Natural killer cell (primary cell): ENCODE measurements around the gene NDUFA3. TPM values are rescaled to one million over a fixed set of nuclear protein-coding genes. Genes with fewer than 3 reads are reported as not detected.
A peak's percentile ranks its signal among the peaks of the same experiment; 100 is the strongest.

ENCODE experiments used
- ATAC-seq, 3 donors: fragments of 150-1000 bp in 2 of 3; fragments of 200-7000 bp in 1 of 3; cut with Tn5 transposase; 1 replicate in 1 of 3; 2 replicates in 2 of 3; pipeline ENCODE4 v1.10.0; 2021; ENCODE audit warnings: mild to moderate bottlenecking in 2 of 3, moderate library complexity in 2 of 3
- DNase-seq, 2 donors: peaks; one replicate each; pipeline versions ENCODE4 v3.0.0 to v3.0.0-alpha.2; 2013 to 2021; ENCODE audit warnings: mixed read lengths in 1 of 2
- H3K27ac ChIP-seq: one replicate; pipeline ENCODE4 v1.5.1; 2013; ENCODE audit warnings: mild to moderate bottlenecking, low read length
- H3K27me3 ChIP-seq: one replicate; pipeline ENCODE4 v1.6.1; 2013; ENCODE audit warnings: low read length; ENCODE audit not compliant: control insufficient read depth, insufficient read depth
- H3K36me3 ChIP-seq: one replicate; pipeline ENCODE4 v1.6.1; 2013; ENCODE audit warnings: low read length; ENCODE audit not compliant: control insufficient read depth, insufficient read depth
- H3K4me1 ChIP-seq: one replicate; pipeline ENCODE4 v1.6.1; 2013; ENCODE audit warnings: low read length; ENCODE audit not compliant: control insufficient read depth, insufficient read depth
- H3K4me3 ChIP-seq: one replicate; pipeline ENCODE4 v1.5.1; 2013; ENCODE audit warnings: low read length
- H3K9me3 ChIP-seq: one replicate; pipeline ENCODE4 v1.6.1; 2013; ENCODE audit warnings: low read length; ENCODE audit not compliant: control insufficient read depth, insufficient read depth
- H3K27ac Mint-ChIP-seq, 2 donors: one replicate each; pipeline ENCODE4 v1.8.0; 2022; ENCODE audit warnings: mild to moderate bottlenecking in 2 of 2, mixed read lengths in 2 of 2, moderate library complexity in 1 of 2
- H3K27me3 Mint-ChIP-seq, 2 donors: one replicate each; pipeline ENCODE4 v1.8.0; 2022; ENCODE audit warnings: low read depth in 2 of 2, mixed read lengths in 2 of 2
- H3K36me3 Mint-ChIP-seq: one replicate; pipeline ENCODE4 v1.8.0; 2022; ENCODE audit warnings: mixed read lengths
- H3K4me1 Mint-ChIP-seq, 2 donors: one replicate each; pipeline ENCODE4 v1.8.0; 2022; ENCODE audit warnings: mixed read lengths in 2 of 2
- H3K4me3 Mint-ChIP-seq: one replicate; pipeline ENCODE4 v1.8.0; 2022; ENCODE audit warnings: mild to moderate bottlenecking, moderate library complexity, mixed read lengths
- H3K9me3 Mint-ChIP-seq, 2 donors: one replicate each; pipeline ENCODE4 v1.8.0; 2022; ENCODE audit warnings: mixed read lengths in 2 of 2
- WGBS: methylation state at CpG from one replicate; pipeline ENCODE4 v1.1.7; 2013; ENCODE audit warnings: missing lambda C conversion rate; ENCODE audit not compliant: insufficient coverage; 5-methylcytosine and 5-hydroxymethylcytosine counted together
- intact Hi-C: fragments of 100-400 bp; cut with micrococcal nuclease; formaldehyde crosslinking; loops from one replicate; pipeline ENCODE4 v1.14.2; 2022
- total RNA-seq, 4 donors: library from RNA; stranded (reverse); fragments of 120-200 nt in 1 of 4; gene quantifications; one replicate each; pipeline versions ENCODE4 v1.2.3 to v1.2.4, GENCODE V29; 2013 to 2022
- TF ChIP-seq, protein P1 (sequence below): fragments of 200-600 bp; IDR thresholded peaks from one replicate; pipeline ENCODE4 v1.8.0; 2022; ENCODE audit warnings: antibody characterized with exemption

NDUFA3 gene
- total RNA-seq, 3 donors from 2014 or later (not counting 1 experiment from before 2014, with no cell fraction given) = 48.4 to 91.9 (median 71.4) TPM

DNA sequence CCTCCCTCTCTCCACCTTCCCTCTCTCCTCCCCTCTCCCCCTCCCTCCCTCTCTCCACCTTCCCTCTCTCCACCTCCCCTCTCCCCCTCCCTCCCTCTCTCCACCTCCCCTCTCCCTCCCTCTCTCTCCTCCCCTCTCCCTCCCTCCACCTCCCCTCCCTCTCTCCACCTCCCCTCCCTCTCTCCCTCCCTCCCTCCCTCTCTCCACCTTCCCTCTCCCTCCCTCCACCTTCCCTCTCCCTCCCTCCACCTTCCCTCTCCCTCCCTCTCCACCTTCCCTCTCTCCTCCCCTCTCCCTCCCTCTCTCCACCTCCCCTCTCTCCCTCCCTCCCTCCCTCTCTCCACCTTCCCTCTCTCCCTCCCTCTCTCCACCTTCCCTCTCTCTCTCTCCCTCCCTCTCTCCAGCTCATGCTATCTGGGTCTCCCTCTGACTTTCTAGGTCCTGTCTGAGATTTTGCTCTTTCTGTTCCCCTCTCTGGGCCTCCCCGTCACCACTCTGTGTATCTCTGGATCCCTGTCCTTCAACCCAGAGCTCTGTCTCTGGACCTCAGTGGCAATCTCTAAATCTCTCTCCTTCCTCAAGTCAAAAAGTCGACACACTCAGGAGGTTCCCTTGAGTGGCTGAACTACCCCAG is 31.4 kb downstream of the NDUFA3 start:
- Histone ChIP-seq H3K4me3 (no peak overlapping the region), H3K27me3 (no peaks in the 10 kb centered on the region), H3K27ac (no peak overlapping the region), H3K4me1 (peaks cover 24% of the 10 kb centered on the region), H3K36me3 (peaks cover 18% of the 10 kb centered on the region), H3K9me3 (peaks cover 3% of the 10 kb centered on the region)
- no peak for DNase-seq
- Mint-ChIP-seq H3K4me1 (peaks cover 22 to 30% of the 10 kb centered on the region in 2 donors), H3K36me3 (no peaks in the 10 kb centered on the region), H3K27me3 (no peaks in the 10 kb centered on the region), H3K4me3 (no peak overlapping the region), H3K27ac (peak overlapping the region; percentile 71 to 78), H3K9me3 (no peaks in the 10 kb centered on the region)
- ATAC-seq = no peak
- intact Hi-C loops = no loop called here
- TF ChIP-seq, protein P1, sequence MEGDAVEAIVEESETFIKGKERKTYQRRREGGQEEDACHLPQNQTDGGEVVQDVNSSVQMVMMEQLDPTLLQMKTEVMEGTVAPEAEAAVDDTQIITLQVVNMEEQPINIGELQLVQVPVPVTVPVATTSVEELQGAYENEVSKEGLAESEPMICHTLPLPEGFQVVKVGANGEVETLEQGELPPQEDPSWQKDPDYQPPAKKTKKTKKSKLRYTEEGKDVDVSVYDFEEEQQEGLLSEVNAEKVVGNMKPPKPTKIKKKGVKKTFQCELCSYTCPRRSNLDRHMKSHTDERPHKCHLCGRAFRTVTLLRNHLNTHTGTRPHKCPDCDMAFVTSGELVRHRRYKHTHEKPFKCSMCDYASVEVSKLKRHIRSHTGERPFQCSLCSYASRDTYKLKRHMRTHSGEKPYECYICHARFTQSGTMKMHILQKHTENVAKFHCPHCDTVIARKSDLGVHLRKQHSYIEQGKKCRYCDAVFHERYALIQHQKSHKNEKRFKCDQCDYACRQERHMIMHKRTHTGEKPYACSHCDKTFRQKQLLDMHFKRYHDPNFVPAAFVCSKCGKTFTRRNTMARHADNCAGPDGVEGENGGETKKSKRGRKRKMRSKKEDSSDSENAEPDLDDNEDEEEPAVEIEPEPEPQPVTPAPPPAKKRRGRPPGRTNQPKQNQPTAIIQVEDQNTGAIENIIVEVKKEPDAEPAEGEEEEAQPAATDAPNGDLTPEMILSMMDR = no peak
- 75% methylated on average over 2 of the region's 2 CpGs for WGBS

DNA sequence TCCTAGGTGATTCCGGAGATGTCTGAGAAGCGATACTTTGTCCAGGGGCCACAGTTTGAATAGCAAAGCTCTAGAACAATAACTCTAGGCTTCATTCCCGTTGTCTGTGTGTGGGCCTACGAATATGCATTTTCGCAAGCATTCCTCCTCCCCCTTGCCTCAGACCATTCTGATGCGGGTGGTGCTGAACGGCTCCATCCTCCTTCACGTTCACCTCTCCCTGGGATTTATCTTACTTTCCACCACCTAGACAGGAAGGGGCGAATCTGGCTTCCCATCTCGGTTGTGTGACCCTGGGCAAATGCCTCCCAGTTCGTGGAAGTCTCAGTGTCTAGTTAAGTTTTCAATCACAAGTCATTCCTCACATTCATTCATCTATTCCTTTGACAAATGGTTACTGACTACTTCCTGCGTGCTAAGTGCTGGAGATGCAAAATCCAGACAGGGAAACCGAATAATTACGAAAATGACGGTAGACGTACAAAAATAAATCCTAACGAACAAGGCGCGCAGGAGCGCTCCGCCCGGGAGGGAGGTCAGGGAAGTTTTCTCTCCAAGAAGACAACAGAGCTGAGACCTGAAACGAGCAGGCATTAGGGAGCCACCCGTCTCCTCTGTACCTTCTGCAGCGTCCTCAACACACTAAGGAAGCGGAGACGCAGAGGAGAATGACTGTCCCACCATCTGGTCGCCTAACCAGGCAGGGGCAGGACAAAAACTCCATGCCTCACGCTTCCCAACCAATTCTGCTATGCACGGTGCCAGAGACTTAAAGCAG is 33.6 kb downstream of the NDUFA3 start:
- ATAC-seq (no peak), DNase-seq (peak; percentile 25 to 27)
- Mint-ChIP-seq H3K4me3 (peak overlapping the region; percentile 95), H3K36me3 (no peaks in the 10 kb centered on the region), H3K27ac (peak overlapping the region; percentile 80 to 90), H3K4me1 (peaks cover 41 to 50% of the 10 kb centered on the region in 2 donors), H3K9me3 (no peaks in the 10 kb centered on the region), H3K27me3 (no peaks in the 10 kb centered on the region)
- intact Hi-C loops = no loop called here
- peak overlapping the region; percentile 47 for H3K27ac ChIP-seq
- H3K9me3 ChIP-seq = peaks cover 3% of the 10 kb centered on the region
- peaks cover 6% of the 10 kb centered on the region for H3K36me3 ChIP-seq
- WGBS = 5% methylated on average over 30 of the region's 30 CpGs
- peaks cover 41% of the 10 kb centered on the region for H3K4me1 ChIP-seq
- H3K27me3 ChIP-seq = no peaks in the 10 kb centered on the region
- TF ChIP-seq, protein P1 = no peak
- peak overlapping the region; percentile 44 for H3K4me3 ChIP-seq

GRCh38 chr19:54136864-54137698 is 34.4 kb downstream of the NDUFA3 start:
- Histone ChIP-seq H3K4me1 (peaks cover 41% of the 10 kb centered on the region), H3K36me3 (peaks cover 3% of the 10 kb centered on the region), H3K27me3 (no peaks in the 10 kb centered on the region), H3K4me3 (peak overlapping the region; percentile 76), H3K27ac (peak overlapping the region; percentile 94), H3K9me3 (peaks cover 3% of the 10 kb centered on the region)
- 0% methylated on average over 46 of the region's 46 CpGs for WGBS
- TF ChIP-seq, protein P1 = no peak
- peak; percentile 76 to 90 (median 79) for ATAC-seq
- no peaks in the 10 kb centered on the region for H3K9me3 Mint-ChIP-seq
- H3K36me3 Mint-ChIP-seq = no peaks in the 10 kb centered on the region
- peak; percentile 98 to 100 for DNase-seq
- intact Hi-C loops = loop anchor here (1.0 kb wide), 4 partner anchors 22 to 53 kb away; partner anchors contain the start of genes LENG1, NDUFA3, PRPF31 and TFPT
- peak overlapping the region; percentile 95 for H3K4me3 Mint-ChIP-seq
- peak overlapping the region; percentile 80 to 90 for H3K27ac Mint-ChIP-seq
- H3K4me1 Mint-ChIP-seq = peaks cover 48 to 56% of the 10 kb centered on the region in 2 donors
- no peaks in the 10 kb centered on the region for H3K27me3 Mint-ChIP-seq
